Loucy (cell line): ENCODE results near the gene SUPT3H.

ENCODE experiments used
- H2AFZ ChIP-seq: fragments of 200-600 bp; sonication (generic); 2 replicates; pipeline ENCODE4 v1.6.0; 2016; ENCODE audit warnings: antibody characterized with exemption, mild to moderate bottlenecking, low read length, moderate library complexity
- H3F3A ChIP-seq: fragments of 200-600 bp; 2 replicates; pipeline ENCODE4 v1.6.0; 2016; ENCODE audit warnings: antibody characterized with exemption, low read depth, mild to moderate bottlenecking
- H3K27me3 ChIP-seq: fragments of 200-600 bp; sonication (generic); 2 replicates; pipeline ENCODE4 v1.6.1; 2014; ENCODE audit warnings: low read length, mild to moderate bottlenecking; ENCODE audit not compliant: insufficient read depth, poor library complexity, severe bottlenecking
- H3K36me3 ChIP-seq: fragments of 200-600 bp; sonication (generic); 2 replicates; pipeline ENCODE4 v1.6.1; 2016; ENCODE audit warnings: low read length; ENCODE audit not compliant: insufficient read depth
- H3K4me1 ChIP-seq: fragments of 200-600 bp; sonication (generic); 2 replicates; pipeline ENCODE4 v1.5.1; 2014; ENCODE audit warnings: low read length, mild to moderate bottlenecking; ENCODE audit not compliant: insufficient read depth, poor library complexity, severe bottlenecking
- H3K4me2 ChIP-seq: fragments of 200-600 bp; sonication (generic); 2 replicates; pipeline ENCODE4 v1.6.0; 2014; ENCODE audit warnings: antibody characterized with exemption, low read length, low read depth, mild to moderate bottlenecking; ENCODE audit not compliant: poor library complexity, severe bottlenecking
- H3K4me3 ChIP-seq: fragments of 200-600 bp; sonication (generic); 2 replicates; pipeline ENCODE4 v1.5.1; 2014; ENCODE audit warnings: low read length, mild to moderate bottlenecking, mixed read lengths; ENCODE audit not compliant: poor library complexity, severe bottlenecking
- H3K79me2 ChIP-seq: fragments of 200-600 bp; sonication (generic); 2 replicates; pipeline ENCODE4 v1.6.1; 2014; ENCODE audit warnings: low read length; ENCODE audit not compliant: insufficient read depth
- H3K9ac ChIP-seq: fragments of 200-600 bp; sonication (generic); 2 replicates; pipeline ENCODE4 v1.6.0; 2014; ENCODE audit warnings: mild to moderate bottlenecking, low read depth, low read length, moderate library complexity; ENCODE audit not compliant: poor library complexity, severe bottlenecking
- H3K9me2 ChIP-seq: fragments of 200-600 bp; sonication (generic); replicated peaks from 2 replicates; pipeline ENCODE4 v1.6.1; 2016; ENCODE audit warnings: low read depth, low read length, mixed read lengths
- H3K9me3 ChIP-seq: fragments of 200-600 bp; sonication (generic); 2 replicates; pipeline ENCODE4 v1.6.1; 2014; ENCODE audit warnings: mild to moderate bottlenecking, antibody characterized with exemption, low read length, low read depth; ENCODE audit not compliant: insufficient read depth
- H4K20me1 ChIP-seq: fragments of 200-600 bp; sonication (generic); 2 replicates; pipeline ENCODE4 v1.6.0; 2014; ENCODE audit warnings: antibody characterized with exemption, low read length, mild to moderate bottlenecking; ENCODE audit not compliant: insufficient read depth, poor library complexity, severe bottlenecking
- CTCF ChIP-seq: fragments of 200-600 bp; sonication (generic); conservative IDR thresholded peaks from 2 replicates; pipeline ENCODE4 v1.5.1; 2014; ENCODE audit warnings: mild to moderate bottlenecking, antibody characterized with exemption, low read length
- EZH2phosphoT487 ChIP-seq: fragments of 200-600 bp; IDR thresholded peaks from 2 replicates; pipeline ENCODE4 v1.6.1; 2018; ENCODE audit warnings: antibody characterized with exemption, mild to moderate bottlenecking, moderate library complexity, borderline replicate concordance

Gene SUPT3H

DNA sequence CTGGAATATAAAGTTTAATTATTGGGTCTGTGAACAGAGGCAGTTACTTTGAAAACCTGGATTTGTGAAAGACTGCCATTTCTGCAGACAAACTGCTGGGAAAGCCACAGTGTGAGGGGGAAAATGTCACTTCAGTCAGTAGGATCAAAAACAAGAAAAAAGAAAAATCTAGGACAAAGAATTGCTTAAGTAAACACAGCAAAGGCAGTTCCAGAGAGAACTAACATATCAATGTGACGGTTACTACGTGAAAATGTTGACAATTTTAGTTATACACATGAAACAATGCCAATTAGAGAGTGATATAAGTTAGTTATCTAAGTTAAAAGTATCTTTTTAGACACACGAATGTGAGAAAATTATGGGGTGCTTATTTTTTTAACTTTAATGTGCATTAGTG is 320.0 kb downstream of the SUPT3H start:
- H4K20me1 ChIP-seq, result no peaks in the 10 kb centered on the region
- no peaks in the 10 kb centered on the region for H3K36me3 ChIP-seq
- TF ChIP-seq CTCF, result no peak
- TF ChIP-seq EZH2phosphoT487, result no peak
- peak overlapping the region; percentile 31; the same call in 1 of the 2 replicates for H2AFZ ChIP-seq
- H3K27me3 ChIP-seq, result no peaks in the 10 kb centered on the region
- peaks cover 4% of the 10 kb centered on the region; the same call in 1 of the 2 replicates for H3K9me3 ChIP-seq
- no peak overlapping the region for H3K4me3 ChIP-seq
- H3K4me1 ChIP-seq, result peaks cover 26% of the 10 kb centered on the region
- H3F3A ChIP-seq, result no peaks in the 10 kb centered on the region
- H3K79me2 ChIP-seq, result no peaks in the 10 kb centered on the region
- H3K9me2 ChIP-seq, result no peaks in the 10 kb centered on the region
- H3K9ac ChIP-seq, result no peak overlapping the region
- H3K4me2 ChIP-seq, result no peak overlapping the region

DNA sequence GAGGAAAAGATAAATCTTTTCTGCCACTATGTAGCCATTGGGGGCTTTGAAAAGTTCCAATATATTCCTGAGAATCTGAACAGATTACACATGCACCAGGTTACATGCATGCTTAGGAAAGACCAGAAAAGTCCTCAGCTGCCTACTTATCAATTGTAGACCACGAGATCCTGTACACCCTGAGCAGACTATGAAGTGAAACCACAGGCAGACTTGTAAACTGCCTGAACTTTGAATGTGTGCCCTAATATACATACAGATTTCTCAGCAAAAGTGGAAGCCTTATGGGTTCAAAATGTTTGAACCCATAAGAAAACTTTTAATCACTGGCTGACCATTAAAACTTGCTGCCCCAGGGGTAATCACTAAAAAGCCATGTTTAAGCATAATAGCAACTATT is 323.1 kb downstream of the SUPT3H start:
- peaks cover 37% of the 10 kb centered on the region for H3K4me1 ChIP-seq
- H3K27me3 ChIP-seq, result no peaks in the 10 kb centered on the region
- H2AFZ ChIP-seq, result no peak overlapping the region
- no peaks in the 10 kb centered on the region for H4K20me1 ChIP-seq
- peak overlapping the region; percentile 38 for H3K4me2 ChIP-seq
- no peak for TF ChIP-seq EZH2phosphoT487
- TF ChIP-seq CTCF, result no peak
- no peaks in the 10 kb centered on the region for H3K9me2 ChIP-seq
- H3K9me3 ChIP-seq, result no peaks in the 10 kb centered on the region
- H3K9ac ChIP-seq, result no peak overlapping the region
- H3F3A ChIP-seq, result no peaks in the 10 kb centered on the region
- no peaks in the 10 kb centered on the region for H3K79me2 ChIP-seq
- no peak overlapping the region for H3K4me3 ChIP-seq
- no peaks in the 10 kb centered on the region for H3K36me3 ChIP-seq

DNA sequence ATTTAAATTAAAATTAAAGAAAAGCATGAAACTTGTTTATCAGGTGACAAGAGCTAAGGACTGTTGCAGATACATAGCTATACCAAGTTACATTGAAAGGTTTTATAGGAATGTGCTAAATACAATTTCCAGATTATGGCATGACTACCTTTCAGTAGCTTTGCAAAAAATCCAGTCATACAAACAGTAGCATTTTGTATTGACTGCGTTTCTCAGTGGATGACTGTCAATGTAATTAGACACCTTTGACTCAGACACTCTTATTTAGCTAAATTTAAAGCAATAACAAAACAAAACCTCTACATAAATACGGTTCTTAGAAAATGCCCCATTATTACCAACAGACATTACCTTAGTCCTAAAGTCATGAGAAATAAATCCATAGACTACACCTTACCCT is 325.4 kb downstream of the SUPT3H start:
- H2AFZ ChIP-seq, result no peak overlapping the region
- H3K36me3 ChIP-seq, result no peaks in the 10 kb centered on the region
- no peaks in the 10 kb centered on the region for H3K27me3 ChIP-seq
- H4K20me1 ChIP-seq, result no peaks in the 10 kb centered on the region
- H3K4me2 ChIP-seq, result no peak overlapping the region
- no peaks in the 10 kb centered on the region for H3K79me2 ChIP-seq
- no peaks in the 10 kb centered on the region for H3F3A ChIP-seq
- H3K9ac ChIP-seq, result no peak overlapping the region
- no peak overlapping the region for H3K4me3 ChIP-seq
- no peaks in the 10 kb centered on the region for H3K9me2 ChIP-seq
- H3K4me1 ChIP-seq, result peaks cover 42% of the 10 kb centered on the region
- no peak for TF ChIP-seq EZH2phosphoT487
- no peak for TF ChIP-seq CTCF
- H3K9me3 ChIP-seq, result no peaks in the 10 kb centered on the region
